HG02973 (cell line): ENCODE results near the gene MLF2.

Experiments
- ATAC-seq: cut with Tn5 transposase; IDR thresholded peaks from one replicate; pipeline ENCODE4 v1.9.1; 2021; ENCODE audit warnings: moderate library complexity; ENCODE audit not compliant: unreplicated experiment

MLF2 gene

DNA sequence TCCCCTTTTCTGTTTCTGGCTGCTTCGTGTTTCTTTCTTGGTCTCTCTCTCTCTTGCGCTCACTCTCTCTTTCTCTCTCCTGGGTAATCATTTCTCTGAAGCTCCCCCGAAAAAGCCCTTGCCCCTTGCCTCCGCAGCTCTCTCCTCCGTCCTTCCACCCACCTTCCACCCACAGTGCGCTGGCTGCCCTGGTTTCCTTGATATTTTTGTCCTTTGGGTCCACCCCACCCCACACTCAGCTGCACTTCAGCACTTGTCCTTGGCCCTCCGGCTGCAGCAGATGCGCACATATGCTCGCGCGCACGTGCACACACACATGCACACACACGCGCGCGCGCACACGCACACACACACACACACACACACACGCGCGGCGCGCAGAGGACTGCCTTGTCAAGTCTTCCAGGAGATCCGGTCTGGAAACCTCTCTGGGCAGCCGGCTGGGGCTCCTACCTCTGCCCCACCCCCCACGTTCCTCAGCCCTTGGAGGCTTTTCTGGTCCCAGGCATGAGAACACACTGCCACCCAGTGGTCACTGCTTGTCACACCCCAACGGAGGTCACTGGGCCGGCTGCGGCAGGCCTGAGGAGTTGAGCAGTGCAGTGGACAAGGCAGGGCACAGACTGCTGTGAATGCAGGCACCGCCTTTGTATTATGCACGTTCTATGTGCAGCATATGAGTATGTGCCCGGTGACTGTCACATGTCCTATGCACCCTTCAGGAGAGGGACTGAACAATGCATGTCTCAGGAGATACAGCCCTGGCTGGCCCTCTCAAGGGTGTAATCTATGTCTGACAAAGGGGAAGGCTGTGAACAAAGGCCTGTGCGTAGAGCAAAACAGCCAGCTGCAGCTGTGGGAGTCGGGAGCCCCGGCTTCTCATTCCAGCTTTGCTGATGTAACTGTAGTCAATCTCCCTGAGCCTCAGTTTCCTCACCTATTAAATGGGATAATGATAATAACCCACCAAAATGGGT lies 25.9 kb upstream of the MLF2 start:
- peak; percentile 70 for ATAC-seq

DNA sequence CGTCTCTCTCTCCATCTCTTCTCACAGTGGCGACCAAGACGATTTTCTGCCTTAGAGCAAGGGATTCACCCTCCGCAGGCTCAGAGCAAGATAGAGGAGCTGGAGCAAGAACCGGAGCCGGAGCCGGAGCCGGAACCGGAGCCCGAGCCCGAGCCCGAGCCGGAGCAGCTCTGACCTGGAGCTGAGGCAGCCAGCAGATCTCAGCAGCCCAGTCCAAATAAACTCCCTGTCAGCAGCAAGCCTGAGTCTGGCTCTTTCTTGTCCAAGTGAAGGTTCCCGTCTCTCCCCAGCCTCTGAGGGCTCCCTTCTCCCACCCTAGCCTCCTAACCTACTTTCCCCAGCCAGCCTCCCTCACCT lies 25.3 kb upstream of the MLF2 start:
- ATAC-seq: no peak

DNA sequence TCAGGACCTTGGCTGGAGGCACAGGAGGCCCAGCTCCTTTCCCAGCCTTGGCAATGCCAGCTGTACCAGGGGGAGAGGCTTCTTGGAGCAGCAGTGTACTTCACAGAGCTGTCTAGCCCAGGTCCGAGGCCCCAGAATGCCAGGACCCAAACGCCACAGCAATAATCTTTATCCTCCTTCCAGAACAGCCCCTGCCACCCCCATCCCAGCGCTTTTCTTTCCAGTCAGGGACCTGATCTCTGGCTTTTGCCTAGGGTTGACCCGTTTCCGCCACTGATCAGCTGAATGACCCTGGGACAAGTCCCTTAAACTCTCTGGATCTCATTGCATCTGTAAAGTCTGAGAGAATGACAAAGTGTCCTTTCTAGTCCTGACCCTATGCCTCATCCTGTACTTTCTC lies 24.4 kb upstream of the MLF2 start:
- no peak for ATAC-seq

DNA sequence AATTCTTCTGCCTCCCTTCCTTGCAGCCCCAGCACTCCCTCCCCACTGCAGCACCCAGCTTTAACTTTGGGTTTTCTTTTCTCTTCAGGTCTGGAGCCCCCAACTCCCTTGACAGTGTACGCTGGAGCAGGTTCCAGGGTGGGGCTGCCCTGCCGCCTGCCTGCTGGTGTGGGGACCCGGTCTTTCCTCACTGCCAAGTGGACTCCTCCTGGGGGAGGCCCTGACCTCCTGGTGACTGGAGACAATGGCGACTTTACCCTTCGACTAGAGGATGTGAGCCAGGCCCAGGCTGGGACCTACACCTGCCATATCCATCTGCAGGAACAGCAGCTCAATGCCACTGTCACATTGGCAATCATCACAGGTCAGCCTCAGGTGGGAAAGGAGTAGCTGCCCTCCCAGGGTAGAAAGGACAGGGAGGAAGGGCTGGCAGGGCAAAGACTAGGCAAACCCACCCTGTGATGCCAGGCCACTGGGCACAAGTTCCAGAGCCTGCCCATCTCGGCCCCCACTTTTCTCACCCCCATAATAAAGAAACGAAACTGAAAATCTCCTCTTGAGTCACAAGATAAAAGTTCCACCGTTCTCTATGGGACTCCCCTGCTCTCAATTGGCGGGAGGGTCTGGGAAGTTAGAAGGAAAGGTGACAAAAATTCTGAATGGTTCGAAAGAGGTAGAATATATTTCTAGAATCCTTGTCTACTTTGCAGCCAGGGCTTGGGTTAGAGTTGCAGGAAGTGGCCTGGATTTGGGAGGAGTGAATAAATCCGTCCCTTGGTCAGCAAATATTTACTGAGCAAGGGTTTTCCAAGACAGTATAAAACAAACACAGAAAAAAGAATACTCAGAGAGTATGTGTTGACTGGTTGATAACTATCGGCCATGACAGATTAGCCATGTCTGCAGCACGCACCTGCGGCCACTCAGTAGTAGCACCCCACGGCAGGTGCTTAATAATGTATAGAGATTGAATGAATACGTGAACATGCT lies 22.5 kb upstream of the MLF2 start:
- no peak for ATAC-seq

DNA sequence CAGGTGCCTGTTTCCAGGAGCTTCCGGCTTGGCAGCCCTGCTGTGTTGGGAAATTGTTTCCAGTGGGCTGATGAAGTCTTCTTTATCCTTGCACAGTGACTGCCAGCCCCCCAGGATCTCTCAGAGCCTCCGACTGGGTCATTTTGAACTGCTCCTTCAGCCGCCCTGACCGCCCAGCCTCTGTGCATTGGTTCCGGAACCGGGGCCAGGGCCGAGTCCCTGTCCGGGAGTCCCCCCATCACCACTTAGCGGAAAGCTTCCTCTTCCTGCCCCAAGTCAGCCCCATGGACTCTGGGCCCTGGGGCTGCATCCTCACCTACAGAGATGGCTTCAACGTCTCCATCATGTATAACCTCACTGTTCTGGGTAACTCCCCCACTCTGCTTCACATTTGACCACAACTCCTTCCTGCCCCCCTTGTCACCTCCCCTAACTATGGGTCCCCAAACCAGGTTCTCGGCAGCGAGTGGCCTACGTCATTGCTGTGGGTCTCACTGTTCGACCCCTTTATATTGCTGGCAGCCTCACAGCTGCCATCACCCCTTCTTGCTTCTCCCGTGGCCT lies 21.6 kb upstream of the MLF2 start:
- no peak for ATAC-seq

DNA sequence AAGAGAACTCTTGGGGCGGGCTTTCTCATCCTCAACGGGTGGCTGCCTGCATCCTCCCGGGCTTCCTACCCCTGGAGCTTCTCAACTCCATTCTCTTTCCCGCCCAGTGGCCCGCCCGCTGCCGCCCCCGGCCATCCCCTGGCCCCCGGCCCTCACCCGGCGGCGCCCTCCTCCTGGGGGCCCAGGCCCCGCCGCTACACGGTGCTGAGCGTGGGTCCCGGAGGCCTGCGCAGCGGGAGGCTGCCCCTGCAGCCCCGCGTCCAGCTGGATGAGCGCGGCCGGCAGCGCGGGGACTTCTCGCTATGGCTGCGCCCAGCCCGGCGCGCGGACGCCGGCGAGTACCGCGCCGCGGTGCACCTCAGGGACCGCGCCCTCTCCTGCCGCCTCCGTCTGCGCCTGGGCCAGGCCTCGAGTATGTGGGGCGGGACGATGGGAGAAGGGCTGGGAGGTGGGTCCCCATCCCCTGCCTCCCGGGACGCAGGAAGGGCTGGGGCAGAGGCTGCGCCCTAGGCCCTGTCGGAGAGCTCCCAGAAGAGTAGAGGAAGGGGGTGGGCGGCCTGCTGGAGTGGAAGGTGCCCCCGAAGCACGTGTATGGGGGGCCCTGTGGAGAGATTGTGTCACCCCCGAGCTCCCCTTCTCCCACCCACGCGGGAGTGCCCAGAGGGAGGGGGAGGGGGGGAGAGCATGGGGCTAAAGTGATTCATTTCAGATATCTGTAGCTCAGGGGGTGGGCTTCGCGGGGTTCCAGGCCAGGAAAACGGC lies 20.8 kb upstream of the MLF2 start:
- no peak for ATAC-seq

DNA sequence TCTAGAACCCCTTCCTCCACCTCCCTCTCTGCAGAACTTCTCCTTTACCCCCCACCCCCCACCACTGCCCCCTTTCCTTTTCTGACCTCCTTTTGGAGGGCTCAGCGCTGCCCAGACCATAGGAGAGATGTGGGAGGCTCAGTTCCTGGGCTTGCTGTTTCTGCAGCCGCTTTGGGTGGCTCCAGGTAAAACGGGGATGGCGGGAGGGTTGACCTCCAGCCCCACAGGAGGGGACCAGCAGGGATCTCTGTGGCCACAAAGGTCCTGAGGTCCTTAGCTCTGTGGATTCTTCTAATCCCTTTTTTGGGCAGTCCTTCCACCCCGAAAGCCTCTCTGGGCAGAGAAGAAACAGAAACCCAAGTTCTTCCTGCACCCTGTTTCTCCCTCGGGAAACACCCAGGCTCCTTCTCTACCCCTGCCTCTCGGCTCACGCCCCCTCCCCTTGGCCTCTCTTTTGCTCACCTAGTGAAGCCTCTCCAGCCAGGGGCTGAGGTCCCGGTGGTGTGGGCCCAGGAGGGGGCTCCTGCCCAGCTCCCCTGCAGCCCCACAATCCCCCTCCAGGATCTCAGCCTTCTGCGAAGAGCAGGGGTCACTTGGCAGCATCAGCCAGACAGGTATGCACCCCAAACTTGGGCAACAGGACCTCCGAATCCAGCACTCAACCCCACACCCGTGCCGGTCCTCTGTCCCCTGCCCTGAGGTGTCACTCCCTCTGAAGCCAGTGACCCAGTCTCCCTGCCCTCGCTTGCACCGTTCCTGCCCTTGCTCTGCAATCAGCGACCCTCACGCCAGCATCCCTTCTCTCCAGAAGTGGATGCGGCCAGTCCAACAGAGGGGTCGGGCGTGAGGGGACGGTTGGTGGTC lies 20.0 kb upstream of the MLF2 start:
- ATAC-seq: no peak

DNA sequence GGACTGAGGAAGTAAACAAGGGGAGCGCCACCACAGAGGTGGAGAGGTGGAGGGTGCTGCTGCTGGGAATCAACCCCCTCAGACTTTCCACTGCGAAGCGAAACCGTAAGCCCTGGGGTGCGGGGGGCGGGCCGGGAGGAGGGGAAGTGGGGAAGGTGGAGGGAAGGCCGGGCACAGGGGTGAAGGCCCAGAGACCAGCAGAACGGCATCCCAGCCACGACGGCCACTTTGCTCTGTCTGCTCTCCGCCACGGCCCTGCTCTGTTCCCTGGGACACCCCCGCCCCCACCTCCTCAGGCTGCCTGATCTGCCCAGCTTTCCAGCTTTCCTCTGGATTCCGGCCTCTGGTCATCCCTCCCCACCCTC lies 19.4 kb upstream of the MLF2 start, which contains the start of gene LAG3:
LAG3 (plus strand) TSS at position 190 of the 365 bp plus-strand sequence. CDS start 333 bp downstream, outside the sequence.
- ATAC-seq: no peak

DNA sequence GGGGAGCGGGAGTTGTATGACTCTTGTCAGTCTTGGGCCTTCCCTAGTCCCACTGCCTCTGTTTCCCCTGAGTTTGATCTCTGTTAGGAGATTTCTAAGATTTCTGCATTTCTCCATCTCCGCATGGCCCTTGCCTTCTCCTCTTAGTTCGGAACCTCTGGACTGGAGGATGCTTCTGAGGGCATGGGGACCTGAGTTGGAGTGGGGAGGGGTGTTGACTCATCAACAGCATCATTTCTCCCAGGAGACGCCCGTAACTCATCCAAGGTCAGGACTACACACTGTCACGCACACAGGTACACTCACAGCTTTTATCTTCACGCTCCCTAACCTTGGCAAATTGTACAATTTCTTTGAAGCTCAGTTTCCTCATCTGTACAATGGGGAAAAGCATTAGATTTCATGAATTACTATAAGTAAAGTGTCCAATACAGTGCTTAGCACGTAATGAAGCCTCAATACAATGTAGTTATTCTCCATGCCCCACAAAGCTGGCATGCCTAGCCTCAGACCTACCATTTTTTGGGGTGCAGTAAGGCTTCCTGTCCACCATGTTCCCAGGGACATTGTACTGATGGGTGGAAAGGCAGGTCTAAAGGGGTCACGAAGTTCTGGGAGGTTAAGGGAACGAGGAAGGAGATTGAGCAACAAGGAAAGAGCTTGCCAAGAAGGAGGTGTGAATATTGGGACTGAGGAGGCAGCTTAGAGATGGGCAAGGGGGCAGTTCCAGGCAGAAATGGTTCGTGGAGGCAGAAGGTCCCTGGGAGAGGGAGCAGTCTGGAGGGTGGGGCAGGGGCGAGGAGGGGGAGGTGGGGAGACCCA lies 18.8 kb upstream of the MLF2 start:
- no peak for ATAC-seq

DNA sequence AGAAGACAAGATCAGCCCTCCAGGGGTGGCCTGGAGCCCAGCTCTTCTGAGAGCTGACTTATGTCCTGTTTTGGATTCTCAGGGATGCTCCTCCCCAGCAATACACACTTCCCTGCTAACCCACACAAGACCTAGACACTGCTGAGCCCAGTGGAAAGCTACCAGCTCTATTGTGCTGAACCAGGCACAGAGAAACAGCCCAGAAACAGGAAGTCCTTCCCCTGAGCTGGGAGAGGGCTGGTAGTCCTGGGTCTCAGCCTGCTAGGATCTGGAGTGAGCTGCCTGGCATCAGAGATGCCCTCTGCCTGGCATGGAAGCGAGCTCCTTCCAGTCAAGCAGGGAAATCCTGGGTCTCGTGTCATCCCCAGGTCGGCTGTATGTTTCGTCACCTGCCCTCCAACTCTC lies 18.2 kb upstream of the MLF2 start:
- ATAC-seq: no peak

DNA sequence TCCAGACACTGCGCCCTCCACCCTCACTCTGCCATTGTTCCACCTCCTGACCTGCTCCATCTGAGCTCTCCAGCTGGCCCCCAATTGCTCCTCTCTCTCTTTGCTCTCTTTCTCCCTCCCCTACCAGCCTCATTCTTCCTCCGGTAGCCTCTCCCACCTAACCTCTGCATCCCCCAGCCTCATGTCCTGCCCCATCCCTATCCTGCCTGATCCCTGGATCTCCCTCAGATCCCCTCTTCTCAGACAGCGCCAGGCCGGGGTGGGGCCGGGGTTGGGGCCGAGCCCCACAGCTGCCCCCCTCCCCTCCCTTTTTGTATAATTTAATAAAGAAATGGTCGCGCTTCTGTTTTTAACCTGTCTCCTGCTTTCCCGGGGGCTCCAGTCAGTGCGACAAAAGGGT lies 17.7 kb upstream of the MLF2 start:
- ATAC-seq: no peak

DNA sequence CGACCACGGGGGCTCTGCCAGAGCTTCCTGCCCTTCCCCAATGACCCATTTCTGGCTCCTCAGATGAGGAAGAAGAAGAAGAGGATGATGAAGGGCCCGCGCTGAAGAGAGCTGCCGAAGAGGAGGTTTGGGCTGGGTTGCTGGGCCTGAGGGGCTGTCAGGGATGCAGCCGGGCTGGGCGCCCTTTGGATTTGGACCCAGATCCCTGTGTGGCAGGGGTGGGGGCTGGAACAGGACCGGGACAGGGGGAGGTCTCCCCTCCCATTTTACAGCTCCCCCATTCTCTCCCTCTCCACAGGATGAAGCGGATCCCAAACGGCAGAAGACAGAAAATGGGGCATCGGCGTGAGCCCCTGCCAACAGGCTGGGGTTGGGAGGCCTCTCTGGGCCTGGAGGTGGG lies 17.2 kb upstream of the MLF2 start:
- no peak for ATAC-seq

DNA sequence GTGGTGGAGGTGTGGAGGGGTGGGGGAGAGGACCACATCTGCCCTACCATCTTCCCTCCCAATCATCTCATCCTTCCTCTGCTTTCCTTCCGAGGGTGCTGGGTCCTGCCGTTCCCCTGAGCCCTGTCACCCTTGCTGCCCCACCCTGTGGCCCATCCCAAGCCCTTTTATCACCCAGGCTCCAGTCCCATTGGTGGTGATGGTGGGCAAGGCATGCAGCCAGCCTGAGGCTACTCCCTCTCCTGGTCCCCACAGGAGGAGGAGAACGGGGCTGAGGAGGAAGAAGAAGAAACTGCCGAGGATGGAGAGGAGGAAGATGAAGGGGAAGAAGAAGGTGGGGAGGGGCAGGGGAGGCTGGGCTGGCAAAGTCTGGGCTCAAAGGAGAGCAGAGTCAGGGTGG lies 16.7 kb upstream of the MLF2 start:
- no peak for ATAC-seq

DNA sequence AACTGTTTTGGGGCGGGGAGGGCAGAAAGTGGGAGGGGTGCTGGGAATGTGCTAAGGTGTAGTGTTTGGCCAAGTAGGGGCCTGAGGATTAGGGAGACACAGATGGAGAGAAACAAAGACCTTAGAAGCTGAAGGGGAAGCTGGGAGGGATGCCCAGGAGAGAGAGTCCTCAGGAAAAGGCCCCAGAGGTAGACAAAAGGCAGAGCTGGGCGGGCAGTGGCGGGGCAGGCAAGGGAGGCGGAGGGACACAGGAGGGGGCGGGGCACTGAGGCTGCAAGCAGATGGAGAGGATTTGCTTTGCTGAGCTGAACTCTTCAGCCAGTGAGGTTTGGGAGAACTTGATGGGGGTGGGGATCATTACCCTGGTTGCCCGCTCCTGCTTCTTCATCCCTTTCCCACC lies 16.0 kb upstream of the MLF2 start:
- ATAC-seq: no peak

DNA sequence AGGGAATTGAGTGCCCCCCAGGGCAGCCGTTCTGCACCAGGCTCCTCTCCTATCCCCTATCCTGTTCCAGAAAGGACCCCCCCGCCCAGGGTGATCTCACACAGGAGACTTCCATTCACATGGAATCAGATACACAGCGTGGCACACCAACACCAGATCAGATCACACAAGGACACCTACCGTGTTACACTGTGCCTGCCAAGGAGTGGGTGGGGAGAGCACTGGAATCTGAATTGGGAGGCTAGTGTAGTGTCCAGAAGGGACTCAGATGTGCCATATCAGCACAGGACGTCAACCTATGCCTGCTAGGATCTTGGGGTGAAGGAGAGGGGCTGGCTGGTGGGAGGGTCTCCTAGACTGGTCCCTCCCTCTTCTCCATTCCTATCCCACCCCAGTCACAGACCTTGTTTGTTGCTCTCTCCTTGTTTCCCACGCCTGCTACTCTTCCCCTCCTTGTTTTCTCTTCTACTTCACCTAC lies 15.5 kb upstream of the MLF2 start:
- ATAC-seq: no peak

DNA sequence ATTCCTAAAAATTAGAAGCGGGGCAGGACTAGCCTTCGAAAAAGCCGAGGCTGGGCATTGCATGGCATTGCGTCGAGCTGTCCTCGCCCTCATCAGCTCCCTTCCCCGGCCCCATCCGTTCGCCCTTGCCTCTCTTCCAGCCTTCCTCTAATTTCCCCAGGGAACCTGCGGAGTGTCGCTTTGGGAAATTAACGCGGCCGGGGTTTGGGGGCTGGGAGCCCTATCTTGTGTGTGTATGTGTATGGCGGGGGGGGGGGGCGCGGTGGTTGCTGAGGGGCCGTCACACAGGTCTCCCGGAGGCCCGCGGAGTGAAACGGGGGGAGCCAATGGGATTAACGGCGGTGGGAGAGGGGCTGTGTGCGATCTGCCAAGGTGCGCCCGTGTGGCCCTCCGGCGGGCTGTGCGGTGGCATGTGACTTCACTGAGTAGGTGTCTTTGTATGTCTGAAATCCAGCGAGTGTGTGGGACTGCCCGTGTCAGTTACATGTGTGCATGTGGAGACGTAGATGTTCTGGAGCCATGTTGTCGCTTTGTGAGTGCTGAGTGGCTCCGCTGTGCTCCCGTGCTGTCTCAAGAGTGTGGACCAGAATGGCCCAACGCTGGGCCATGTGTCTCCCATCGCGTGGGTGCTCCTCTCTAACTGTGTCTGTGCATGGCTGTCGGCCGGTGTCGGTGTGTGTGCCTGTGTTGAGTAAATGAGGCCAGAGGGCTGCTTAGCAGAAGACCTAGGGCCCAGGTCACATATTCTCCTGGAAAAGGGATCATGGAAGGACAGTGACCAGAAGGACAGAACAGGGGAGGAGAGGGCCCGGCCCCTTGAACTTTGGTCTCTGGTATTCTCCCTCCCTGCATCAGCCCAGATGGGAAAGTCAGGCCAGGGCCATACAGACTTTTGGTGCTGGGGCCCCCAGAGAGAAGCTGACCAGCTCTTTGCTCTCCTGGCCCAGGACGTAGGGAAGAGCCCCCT lies 14.7 kb upstream of the MLF2 start:
- no peak for ATAC-seq

DNA sequence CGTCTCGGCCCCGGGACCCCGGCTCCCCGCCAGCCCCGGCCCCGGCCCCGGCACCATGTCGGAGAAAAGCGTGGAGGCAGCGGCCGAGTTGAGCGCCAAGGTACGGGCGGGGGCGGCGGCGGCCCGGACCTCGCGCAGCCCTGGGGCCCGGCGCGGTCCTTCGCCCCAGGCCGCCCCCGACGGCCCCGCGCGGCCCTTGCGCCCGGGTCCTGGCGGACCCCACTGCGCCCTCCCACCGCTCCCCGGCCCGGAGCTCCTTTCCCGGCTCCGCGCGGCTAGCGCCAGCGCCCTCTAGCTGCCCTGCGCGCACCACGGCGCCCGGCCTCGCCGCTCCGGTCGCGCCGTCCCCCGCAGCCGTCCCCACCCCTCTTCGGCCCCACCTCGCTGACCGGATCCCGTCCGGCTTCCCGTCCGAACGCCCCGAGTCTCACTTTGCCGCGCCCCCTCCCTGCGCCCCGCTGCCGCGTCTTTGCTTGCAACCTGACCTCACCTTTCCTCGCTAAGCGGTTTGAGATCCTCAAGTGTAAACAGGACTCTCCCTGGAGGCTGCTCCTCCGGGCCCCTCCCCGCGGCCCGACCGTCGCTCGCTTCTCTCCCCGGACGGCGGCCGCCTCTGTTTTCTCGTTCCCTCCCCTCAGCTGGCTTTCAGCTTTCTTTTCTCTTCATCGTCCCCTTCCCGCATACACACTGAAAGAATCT lies 13.9 kb upstream of the MLF2 start:
- ATAC-seq: peak; percentile 36
